GM21717 (cell line): ENCODE results near the gene MYO3A.
"Not testable (repeated sequence)": the region's sequence is repeated elsewhere in the genome, so short reads cannot be mapped to it uniquely, and the experiment has no call there.

Experiments used
- ATAC-seq: cut with Tn5 transposase; IDR thresholded peaks from one replicate; pipeline ENCODE4 v1.9.1; 2021; ENCODE audit warnings: mild to moderate bottlenecking, moderate library complexity; ENCODE audit not compliant: unreplicated experiment

The MYO3A gene

GRCh38 chr10:25972631-25973030 lies 38.6 kb downstream of the MYO3A start:
- ATAC-seq: no peak

DNA sequence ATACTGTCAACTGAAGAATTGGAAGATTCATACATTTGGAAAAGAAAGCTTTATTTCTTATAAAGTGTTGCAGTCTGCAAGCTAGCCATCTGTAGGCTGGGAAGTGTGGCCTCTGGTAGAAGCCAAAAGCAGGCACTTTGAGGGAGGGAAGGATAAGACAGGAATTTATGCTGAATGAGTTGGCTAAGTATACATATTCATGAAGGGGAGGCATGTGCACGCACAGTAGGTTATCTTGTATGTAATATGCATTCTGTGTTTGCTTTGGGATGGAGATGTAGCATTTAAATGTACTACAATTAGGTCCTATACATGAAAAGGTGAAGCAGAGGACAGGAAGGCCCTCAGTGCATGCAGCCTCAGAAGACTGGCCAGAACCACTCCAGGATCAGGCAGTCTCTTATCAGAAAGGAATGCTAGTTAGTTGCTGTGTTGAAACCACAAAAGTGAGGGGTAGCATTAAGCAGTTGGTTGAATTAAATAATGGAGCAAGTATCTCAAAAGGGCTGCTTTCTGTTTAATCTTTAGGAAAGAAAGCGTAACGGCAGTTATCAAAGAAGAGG lies 40.9 kb downstream of the MYO3A start:
- ATAC-seq: no peak

DNA sequence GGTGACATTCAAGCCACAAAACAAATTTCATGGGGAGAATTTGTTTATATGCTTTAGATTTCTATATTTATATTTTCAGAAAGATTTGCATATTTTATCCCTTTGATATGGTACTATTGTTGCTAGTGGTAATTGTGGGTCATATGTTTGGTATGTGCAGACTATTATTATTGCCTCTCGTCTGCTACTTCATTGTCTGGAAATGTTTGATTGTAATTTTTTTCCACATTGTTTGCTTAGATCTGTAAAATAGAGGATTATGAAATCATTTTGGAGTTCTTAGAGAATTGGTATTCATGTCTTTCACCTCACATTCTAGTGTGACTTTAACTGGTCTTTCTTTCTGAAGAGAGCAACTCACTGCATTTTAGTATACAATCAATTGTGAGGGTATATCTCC lies 44.7 kb downstream of the MYO3A start:
- ATAC-seq: no peak

GRCh38 chr10:25982107-25982506 lies 48.1 kb downstream of the MYO3A start:
- no peak for ATAC-seq

- ATAC-seq: no peak
These were observed 54.6 kb downstream of the MYO3A start for GRCh38 chr10:25988583-25988982.

- no peak for ATAC-seq
These were observed 55.9 kb downstream of the MYO3A start for GRCh38 chr10:25989951-25990350.

DNA sequence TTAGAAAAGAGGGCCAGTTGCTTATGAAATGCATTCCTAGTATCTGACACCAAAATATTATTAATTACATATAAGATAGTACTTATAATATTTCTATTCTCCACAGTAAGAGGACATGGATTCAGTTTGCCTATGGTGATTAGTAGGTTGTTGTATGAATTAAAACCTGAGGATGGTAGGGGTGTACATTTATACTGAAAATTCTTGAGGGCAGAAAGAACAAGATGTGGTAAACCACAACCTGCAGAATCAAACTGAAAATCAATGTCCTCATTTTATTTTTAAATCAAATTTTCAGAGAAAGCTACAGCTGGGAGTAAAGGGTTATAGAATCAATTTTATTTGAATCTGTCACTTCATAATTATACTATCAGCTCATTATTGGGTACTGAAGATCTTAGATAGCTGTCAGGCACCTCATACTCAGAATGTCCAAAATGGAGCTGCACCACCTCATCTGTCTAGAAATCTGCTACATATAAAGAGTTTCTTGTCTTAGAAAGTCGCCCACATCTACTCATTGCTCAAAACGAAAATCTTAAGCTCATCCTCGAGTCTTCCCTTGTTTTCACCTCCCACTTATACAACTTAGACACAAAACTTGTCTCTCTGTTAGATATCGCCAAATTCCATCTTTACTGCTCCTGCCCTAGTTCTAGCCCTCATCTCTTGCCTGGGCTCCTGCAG lies 65.4 kb downstream of the MYO3A start:
- ATAC-seq: no peak

DNA sequence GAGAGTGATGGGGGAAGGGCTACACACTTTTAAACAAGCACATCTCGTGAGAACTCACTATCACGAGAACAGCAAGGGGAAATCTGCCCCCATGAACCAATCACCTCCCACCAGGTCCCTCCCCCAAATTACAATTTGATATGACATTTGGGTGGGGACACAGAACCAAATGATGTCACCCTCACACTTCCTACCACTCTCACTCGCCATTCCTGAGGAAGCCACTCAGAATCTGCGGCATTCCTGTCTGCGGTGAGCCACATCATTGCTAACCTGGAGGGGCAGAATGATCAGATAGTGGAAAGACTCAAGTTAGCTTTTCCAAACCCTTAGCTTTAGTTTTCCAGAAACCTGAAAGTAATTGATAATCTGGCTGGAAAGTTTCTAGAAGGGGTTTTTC lies 66.9 kb downstream of the MYO3A start:
- ATAC-seq: no peak

DNA sequence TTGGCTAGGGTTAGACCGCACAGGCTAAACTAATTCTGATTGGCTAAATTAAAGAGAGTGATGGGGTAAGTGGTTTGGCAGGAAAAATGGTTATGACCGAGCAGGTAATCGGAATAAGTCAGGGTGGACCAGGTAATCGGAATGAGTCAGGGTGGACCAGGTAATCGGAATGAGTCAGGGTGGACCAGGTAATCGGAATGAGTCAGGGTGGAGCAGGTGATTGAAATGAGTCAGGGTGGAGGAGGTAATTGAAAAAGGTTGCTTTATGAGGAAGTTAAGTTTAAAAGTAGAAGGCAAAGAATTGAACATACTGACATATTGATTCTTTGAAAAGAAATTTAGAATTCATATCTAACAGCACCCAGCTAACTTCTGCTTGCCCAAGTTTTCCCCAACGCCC lies 68.4 kb downstream of the MYO3A start:
- not testable (repeated sequence) for ATAC-seq

- ATAC-seq: no peak
These were observed 81.1 kb downstream of the MYO3A start for GRCh38 chr10:26015092-26015491.

- ATAC-seq: no peak
These were observed 88.8 kb downstream of the MYO3A start for GRCh38 chr10:26022831-26023230.

- ATAC-seq: no peak
These were observed 90.3 kb downstream of the MYO3A start for GRCh38 chr10:26024303-26024702.

GRCh38 chr10:26025523-26025922 lies 91.5 kb downstream of the MYO3A start:
- ATAC-seq: no peak

- no peak for ATAC-seq
These were observed 95.8 kb downstream of the MYO3A start for GRCh38 chr10:26029858-26030257.

DNA sequence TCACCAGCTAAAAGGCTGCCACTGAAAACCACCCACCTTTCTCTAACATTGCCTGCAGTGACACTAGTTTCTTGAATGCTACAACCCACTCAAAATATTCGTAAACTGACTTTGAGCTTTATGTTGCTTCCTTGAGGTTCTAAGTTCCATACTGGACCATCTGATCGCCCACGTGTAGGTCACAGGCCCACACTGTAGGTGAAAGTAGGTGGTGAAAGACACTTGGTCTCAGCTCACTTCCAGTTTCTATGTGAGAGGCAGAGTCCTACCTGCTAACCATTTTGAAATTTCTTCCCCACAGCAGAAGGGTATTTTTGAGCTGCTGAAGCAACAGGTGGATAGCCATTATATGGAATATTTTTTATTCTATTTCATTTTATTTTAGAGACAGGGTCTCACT lies 97.3 kb downstream of the MYO3A start:
- no peak for ATAC-seq

DNA sequence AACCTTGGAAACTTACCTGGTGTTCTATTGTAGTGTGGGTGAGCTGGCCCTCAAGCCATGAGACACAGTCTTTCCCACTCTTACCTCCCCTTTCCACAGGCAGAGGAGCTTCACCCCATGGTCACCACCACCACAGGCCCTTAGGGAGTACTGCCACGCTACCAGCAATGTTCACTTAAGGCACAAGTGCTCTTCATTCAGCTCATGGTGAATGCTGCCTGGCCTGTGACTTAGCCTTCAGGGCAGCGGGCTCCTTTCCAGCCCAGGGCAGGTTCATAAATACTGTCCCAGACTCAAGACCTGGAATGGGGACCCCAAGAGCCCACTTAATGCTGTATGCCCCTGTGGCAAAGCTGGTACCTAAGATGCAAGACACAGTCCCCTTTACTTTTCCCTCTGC lies 109.4 kb downstream of the MYO3A start:
- no peak for ATAC-seq

DNA sequence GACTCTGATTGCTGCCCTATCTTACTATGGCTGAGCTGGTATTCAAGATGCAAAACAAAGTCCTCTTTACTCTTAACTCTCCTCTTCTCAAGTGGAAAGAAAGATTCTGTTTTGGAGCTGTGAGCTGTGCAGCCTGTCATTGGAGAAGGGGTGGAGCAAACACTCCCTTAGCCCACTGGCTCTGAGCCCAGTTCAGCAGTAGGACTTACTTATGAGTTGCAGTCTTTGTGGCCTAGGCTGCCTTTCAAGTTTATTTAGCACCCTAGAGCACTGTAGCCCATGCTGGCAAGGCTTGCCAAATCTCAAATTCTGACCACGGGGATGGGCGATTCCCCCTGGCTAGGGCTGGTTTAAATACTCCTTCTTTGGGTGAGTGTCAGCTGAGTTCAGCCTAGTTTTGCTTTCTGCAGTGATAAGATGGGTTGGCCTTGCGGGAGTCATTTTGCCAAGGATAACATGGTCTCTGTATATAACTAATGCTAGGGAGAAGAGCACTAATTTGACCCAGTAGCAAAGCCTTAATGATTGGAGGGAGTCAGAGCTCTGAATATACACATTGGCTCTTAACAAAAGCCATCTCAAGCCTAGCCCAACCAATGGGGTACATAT lies 110.2 kb downstream of the MYO3A start:
- ATAC-seq: no peak

GRCh38 chr10:26046073-26046700 lies 112.2 kb downstream of the MYO3A start:
- no peak for ATAC-seq

GRCh38 chr10:26048756-26049155 lies 114.7 kb downstream of the MYO3A start:
- no peak for ATAC-seq

DNA sequence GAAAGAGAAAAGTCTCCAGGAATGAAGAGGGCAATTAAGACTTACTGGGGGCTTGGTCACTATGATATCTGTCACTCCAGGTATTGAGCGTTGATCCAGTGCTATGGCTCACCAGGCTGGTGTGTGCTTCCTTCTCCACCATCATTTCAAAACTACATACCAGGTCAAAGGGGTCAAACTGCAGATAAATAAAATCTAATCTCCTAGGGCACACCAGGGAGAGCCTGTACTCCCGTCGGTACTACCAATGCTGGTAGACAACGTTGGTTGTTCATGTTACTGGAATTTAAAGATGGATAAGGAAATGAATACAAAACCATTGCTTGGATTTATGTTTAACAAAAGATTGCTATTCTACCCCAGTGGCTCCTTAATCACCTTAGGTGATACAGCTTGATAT lies 118.3 kb downstream of the MYO3A start:
- no peak for ATAC-seq

- no peak for ATAC-seq
These were observed 123.4 kb downstream of the MYO3A start for GRCh38 chr10:26057466-26057865.

- no peak for ATAC-seq
These were observed 130.1 kb downstream of the MYO3A start for GRCh38 chr10:26064106-26064505.
